ENCODE results near the gene PACRGL.

GRCh38 chr4:20787940-20788665 lies 87.8 kb downstream of the PACRGL start:
- TF ChIP-seq CTCF (IDR thresholded peaks at IDR 0.05) (no peak), POLR2AphosphoS5 (IDR thresholded peaks at IDR 0.05) (peak in 1 of 4 donors; percentile 12)

All from sigmoid colon (tissue), 4 donors.